SJSA1 (cell line): Measurements from ENCODE around the gene PRKCE. TPM values are rescaled to one million over a fixed set of nuclear protein-coding genes. Genes with fewer than 3 reads are reported as not detected.
"Not testable (repeated sequence)": the region's sequence is repeated elsewhere in the genome, so short reads cannot be mapped to it uniquely, and the experiment has no call there.

ENCODE experiments used
- DNase-seq, 2 experiments: peaks; one replicate each; pipeline ENCODE4 v3.0.0-alpha.2; 2015 to 2020; ENCODE audit warnings: low spot score in 2 of 2, low read depth in 1 of 2
- H3K27ac ChIP-seq: fragments of 250-450 bp; sonication (Bioruptor Pico); 2 replicates; pipeline ENCODE4 v1.5.1; 2020; ENCODE audit warnings: mild to moderate bottlenecking, moderate library complexity
- H3K27me3 ChIP-seq: fragments of 250-450 bp; sonication (Bioruptor Pico); replicated peaks from 2 replicates; pipeline ENCODE4 v1.5.1; 2020; ENCODE audit warnings: mild to moderate bottlenecking, moderate library complexity
- H3K36me3 ChIP-seq: fragments of 250-450 bp; sonication (Bioruptor Pico); 2 replicates; pipeline ENCODE4 v1.5.1; 2020; ENCODE audit warnings: mild to moderate bottlenecking
- H3K4me1 ChIP-seq: fragments of 250-450 bp; sonication (Bioruptor Pico); replicated peaks from 2 replicates; pipeline ENCODE4 v1.6.1; 2021; ENCODE audit warnings: mild to moderate bottlenecking
- H3K4me3 ChIP-seq: fragments of 250-450 bp; sonication (Bioruptor Pico); 2 replicates; pipeline ENCODE4 v1.5.1; 2020; ENCODE audit warnings: mild to moderate bottlenecking
- H3K9me3 ChIP-seq: fragments of 250-450 bp; sonication (Bioruptor Pico); replicated peaks from 2 replicates; pipeline ENCODE4 v1.5.1; 2020; ENCODE audit warnings: mild to moderate bottlenecking
- total RNA-seq: library from RNA; depleted of rRNA; stranded (reverse); fragments of >200 nt; shearing (Covaris generic); gene quantifications from 2 replicates; pipeline ENCODE4 v1.2.3, GENCODE V29; 2014

Gene PRKCE
- total RNA-seq, 1 experiment from 2014 or later = 43.3 TPM

- Histone ChIP-seq H3K27me3 (no peaks in the 10 kb centered on the region), H3K27ac (no peak overlapping the region), H3K9me3 (no peaks in the 10 kb centered on the region), H3K4me3 (no peak overlapping the region), H3K4me1 (no peaks in the 10 kb centered on the region), H3K36me3 (no peaks in the 10 kb centered on the region)
- DNase-seq = no peak
Measured at GRCh38 chr2:45883603-45884000, 232.1 kb downstream of the PRKCE start.

- no peaks in the 10 kb centered on the region for H3K36me3 ChIP-seq
- no peak for DNase-seq
- no peaks in the 10 kb centered on the region for H3K27me3 ChIP-seq
- no peak overlapping the region for H3K4me3 ChIP-seq
- H3K27ac ChIP-seq = no peak overlapping the region
- H3K4me1 ChIP-seq = no peaks in the 10 kb centered on the region
- no peaks in the 10 kb centered on the region for H3K9me3 ChIP-seq
Measured at GRCh38 chr2:45884126-45884525, 232.7 kb downstream of the PRKCE start.

- no peak overlapping the region for H3K4me3 ChIP-seq
- H3K4me1 ChIP-seq = no peaks in the 10 kb centered on the region
- no peaks in the 10 kb centered on the region for H3K27me3 ChIP-seq
- no peaks in the 10 kb centered on the region for H3K9me3 ChIP-seq
- H3K36me3 ChIP-seq = no peaks in the 10 kb centered on the region
- H3K27ac ChIP-seq = no peak overlapping the region
- DNase-seq = no peak
Measured at GRCh38 chr2:45885171-45885621, 233.7 kb downstream of the PRKCE start.

DNA sequence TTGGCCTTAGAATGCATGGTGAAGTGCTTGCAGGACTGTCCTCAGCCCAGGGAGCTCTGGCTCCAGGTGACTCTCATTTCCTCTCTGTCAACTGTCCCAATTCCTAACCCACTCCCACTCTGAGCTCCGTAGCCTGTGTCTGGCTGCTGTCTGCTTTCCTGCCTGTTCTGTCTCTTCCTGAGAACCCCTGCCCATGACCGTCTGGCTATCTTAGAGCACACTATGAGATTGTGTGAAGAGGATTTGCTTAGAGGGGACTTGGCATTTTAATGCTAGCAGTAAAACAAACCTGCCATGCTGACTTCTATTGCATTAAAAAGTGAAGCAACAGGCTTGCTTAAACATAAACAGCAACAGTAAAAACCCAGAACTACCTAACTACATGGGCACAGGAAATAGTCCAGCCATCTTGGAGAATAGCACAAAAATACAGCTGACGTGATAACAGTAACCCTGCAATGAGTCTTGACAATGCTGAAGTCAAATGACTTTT, 234.7 kb downstream of the PRKCE start:
- Histone ChIP-seq H3K27ac (no peak overlapping the region), H3K4me1 (no peaks in the 10 kb centered on the region), H3K36me3 (no peaks in the 10 kb centered on the region), H3K27me3 (no peaks in the 10 kb centered on the region), H3K4me3 (no peak overlapping the region), H3K9me3 (no peaks in the 10 kb centered on the region)
- DNase-seq = no peak

- Histone ChIP-seq H3K4me3 (no peak overlapping the region), H3K27me3 (no peaks in the 10 kb centered on the region), H3K36me3 (no peaks in the 10 kb centered on the region), H3K27ac (no peak overlapping the region), H3K4me1 (no peaks in the 10 kb centered on the region), H3K9me3 (no peaks in the 10 kb centered on the region)
- no peak for DNase-seq
Measured at GRCh38 chr2:45888167-45888566, 236.7 kb downstream of the PRKCE start.

GRCh38 chr2:45888641-45889040, 237.2 kb downstream of the PRKCE start:
- no peak for DNase-seq
- Histone ChIP-seq H3K4me3 (no peak overlapping the region), H3K36me3 (no peaks in the 10 kb centered on the region), H3K9me3 (no peaks in the 10 kb centered on the region), H3K27ac (no peak overlapping the region), H3K4me1 (no peaks in the 10 kb centered on the region), H3K27me3 (no peaks in the 10 kb centered on the region)

DNA sequence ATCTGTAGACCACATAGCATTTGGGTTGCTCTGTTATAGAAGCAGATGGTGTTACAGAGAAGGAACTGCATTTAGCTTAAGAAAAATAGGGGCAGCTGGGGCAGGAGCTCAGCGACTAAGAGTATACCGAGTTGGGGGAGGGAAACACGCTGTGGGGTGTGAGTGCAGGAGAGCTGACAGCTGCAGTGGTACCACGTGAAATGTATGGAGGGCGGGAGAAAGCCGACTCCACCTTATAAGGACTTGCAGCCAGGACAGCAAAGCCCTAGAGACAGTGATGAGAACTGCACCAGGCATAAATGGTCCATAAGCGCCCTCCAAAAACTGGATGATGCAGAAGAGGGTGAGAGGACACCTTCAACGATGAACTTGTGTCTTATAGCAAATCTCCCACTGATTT, 237.6 kb downstream of the PRKCE start:
- H3K27ac ChIP-seq = no peak overlapping the region
- H3K4me3 ChIP-seq = no peak overlapping the region
- H3K36me3 ChIP-seq = no peaks in the 10 kb centered on the region
- DNase-seq = no peak
- H3K27me3 ChIP-seq = no peaks in the 10 kb centered on the region
- no peaks in the 10 kb centered on the region for H3K9me3 ChIP-seq
- H3K4me1 ChIP-seq = no peaks in the 10 kb centered on the region

GRCh38 chr2:45889620-45890370, 238.3 kb downstream of the PRKCE start:
- Histone ChIP-seq H3K9me3 (no peaks in the 10 kb centered on the region), H3K27ac (no peak overlapping the region), H3K27me3 (no peaks in the 10 kb centered on the region), H3K36me3 (no peaks in the 10 kb centered on the region), H3K4me3 (no peak overlapping the region), H3K4me1 (no peaks in the 10 kb centered on the region)
- no peak for DNase-seq

DNA sequence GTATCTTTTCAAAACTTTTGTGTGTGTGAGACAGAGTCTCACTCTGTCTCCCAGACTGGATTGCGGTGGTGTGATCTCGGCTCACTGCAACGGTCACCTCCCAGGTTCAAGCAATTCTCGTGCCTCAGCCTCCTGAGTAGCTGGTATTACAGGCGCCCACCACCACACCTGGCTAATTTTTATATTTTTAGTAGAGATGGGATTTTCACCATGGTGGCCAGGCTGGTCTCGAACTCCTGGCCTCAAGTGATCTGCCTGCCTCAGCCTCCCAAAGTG, 238.8 kb downstream of the PRKCE start:
- H3K4me3 ChIP-seq, H3K27me3 ChIP-seq, H3K4me1 ChIP-seq, DNase-seq, H3K36me3 ChIP-seq, H3K9me3 ChIP-seq, H3K27ac ChIP-seq: not testable (repeated sequence)

GRCh38 chr2:45890819-45891218, 239.3 kb downstream of the PRKCE start:
- DNase-seq = no peak

GRCh38 chr2:45891719-45892424, 240.4 kb downstream of the PRKCE start:
- no peak overlapping the region for H3K4me3 ChIP-seq
- H3K36me3 ChIP-seq = no peaks in the 10 kb centered on the region
- DNase-seq = no peak
- no peak overlapping the region for H3K27ac ChIP-seq
- no peaks in the 10 kb centered on the region for H3K27me3 ChIP-seq
- peaks cover 6% of the 10 kb centered on the region for H3K4me1 ChIP-seq
- no peaks in the 10 kb centered on the region for H3K9me3 ChIP-seq

More at GRCh38 chr2:45890819-45891218, 239.3 kb downstream of the PRKCE start:
- Histone ChIP-seq H3K4me3 (no peak overlapping the region), H3K9me3 (no peaks in the 10 kb centered on the region), H3K27me3 (no peaks in the 10 kb centered on the region), H3K4me1 (peaks cover 6% of the 10 kb centered on the region), H3K36me3 (no peaks in the 10 kb centered on the region), H3K27ac (no peak overlapping the region)

GRCh38 chr2:45892425-45892745, 240.9 kb downstream of the PRKCE start:
- H3K4me1 ChIP-seq = peaks cover 6% of the 10 kb centered on the region
- no peak overlapping the region for H3K4me3 ChIP-seq
- H3K36me3 ChIP-seq = no peaks in the 10 kb centered on the region
- H3K9me3 ChIP-seq = no peaks in the 10 kb centered on the region
- DNase-seq = no peak
- H3K27me3 ChIP-seq = no peaks in the 10 kb centered on the region
- H3K27ac ChIP-seq = no peak overlapping the region

- Histone ChIP-seq H3K27ac (no peak overlapping the region), H3K36me3 (no peaks in the 10 kb centered on the region), H3K4me1 (peaks cover 6% of the 10 kb centered on the region), H3K9me3 (no peaks in the 10 kb centered on the region), H3K27me3 (no peaks in the 10 kb centered on the region), H3K4me3 (no peak overlapping the region)
- DNase-seq = no peak
Measured at GRCh38 chr2:45892757-45893156, 241.3 kb downstream of the PRKCE start.

GRCh38 chr2:45894211-45894610, 242.7 kb downstream of the PRKCE start:
- H3K9me3 ChIP-seq = no peaks in the 10 kb centered on the region
- H3K36me3 ChIP-seq = no peaks in the 10 kb centered on the region
- no peaks in the 10 kb centered on the region for H3K27me3 ChIP-seq
- no peak for DNase-seq
- no peak overlapping the region for H3K4me3 ChIP-seq
- H3K4me1 ChIP-seq = peaks cover 6% of the 10 kb centered on the region
- H3K27ac ChIP-seq = no peak overlapping the region
